Activated B cell treated with CpG ODN at 0.5 μM for 24 hours (primary cell): ENCODE data around the gene OTUD5. TPM values are rescaled to one million over a fixed set of nuclear protein-coding genes. Genes with fewer than 3 reads are reported as not detected.
"Not testable (repeated sequence)": the region's sequence is repeated elsewhere in the genome, so short reads cannot be mapped to it uniquely, and the experiment has no call there.

Source experiments
- ATAC-seq: fragments of 200-7000 bp; cut with Tn5 transposase; one replicate; pipeline ENCODE4 v1.10.0; 2021; ENCODE audit warnings: low read depth, mild to moderate bottlenecking, moderate library complexity
- CTCF ChIA-PET: fragments of 350-600 bp; sonication (Branson Sonifier 250); formaldehyde crosslinking; loops from one replicate; lab custom pipeline; 2021; ENCODE audit warnings: antibody characterized with exemption; lab: Charles Lee
- POLR2A ChIA-PET: fragments of 350-600 bp; sonication (Branson Sonifier 250); formaldehyde crosslinking; loops from one replicate; lab custom pipeline; 2021; ENCODE audit warnings: antibody characterized with exemption; lab: Charles Lee
- DNase-seq: peaks from one replicate; pipeline ENCODE4 v3.0.0; 2022
- H3K27ac Mint-ChIP-seq: one replicate; pipeline ENCODE4 v1.8.0; 2020; ENCODE audit warnings: mixed read lengths
- H3K27me3 Mint-ChIP-seq: one replicate; pipeline ENCODE4 v1.8.0; 2021; ENCODE audit warnings: mixed read lengths
- H3K36me3 Mint-ChIP-seq: one replicate; pipeline ENCODE4 v1.8.0; 2021; ENCODE audit warnings: low read depth, mixed read lengths
- H3K4me1 Mint-ChIP-seq: one replicate; pipeline ENCODE4 v1.8.0; 2021; ENCODE audit warnings: mixed read lengths
- H3K4me3 Mint-ChIP-seq: one replicate; pipeline ENCODE4 v1.8.0; 2020; ENCODE audit warnings: mild to moderate bottlenecking, mixed read lengths
- H3K9me3 Mint-ChIP-seq: one replicate; pipeline ENCODE4 v1.8.0; 2020; ENCODE audit warnings: mixed read lengths
- CTCF ChIP-seq: fragments of 200-600 bp; IDR thresholded peaks from one replicate; pipeline ENCODE4 v1.8.0; 2022; ENCODE audit warnings: antibody characterized with exemption, mild to moderate bottlenecking
- intact Hi-C: fragments of 100-400 bp; cut with micrococcal nuclease; formaldehyde crosslinking; loops from one replicate; pipeline ENCODE4 v1.15.1; 2024
- total RNA-seq: library from RNA; stranded (reverse); gene quantifications from 2 replicates; pipeline ENCODE4 v1.2.3, GENCODE V29; 2022

The OTUD5 gene
- total RNA-seq, 1 donor from 2014 or later: 78.1 TPM

GRCh38 chrX:48981178-48981577, 23.8 kb upstream of the OTUD5 start:
- DNase-seq: no peak
- no peak for ATAC-seq
- intact Hi-C loops: no loop called here
- POLR2A ChIA-PET: no interaction called here
- no peaks in the 10 kb centered on the region for H3K9me3 Mint-ChIP-seq
- TF ChIP-seq CTCF: no peak
- peaks cover 73% of the 10 kb centered on the region for H3K36me3 Mint-ChIP-seq
- no peak overlapping the region for H3K27ac Mint-ChIP-seq
- no peaks in the 10 kb centered on the region for H3K4me1 Mint-ChIP-seq
- no peak overlapping the region for H3K4me3 Mint-ChIP-seq
- no peaks in the 10 kb centered on the region for H3K27me3 Mint-ChIP-seq
- CTCF ChIA-PET: no interaction called here

- H3K9me3 Mint-ChIP-seq, H3K27me3 Mint-ChIP-seq, H3K27ac Mint-ChIP-seq, POLR2A ChIA-PET, CTCF ChIA-PET, H3K4me3 Mint-ChIP-seq, ATAC-seq, DNase-seq, H3K4me1 Mint-ChIP-seq, intact Hi-C loops: not testable (repeated sequence)
- H3K36me3 Mint-ChIP-seq: peaks cover 77% of the 10 kb centered on the region
Measured at GRCh38 chrX:48980341-48980740, 22.9 kb upstream of the OTUD5 start.

GRCh38 chrX:48978226-48978625, 20.8 kb upstream of the OTUD5 start:
- ChIA-PET CTCF (no interaction called here), POLR2A (no interaction called here)
- ATAC-seq: no peak
- H3K9me3 Mint-ChIP-seq: no peaks in the 10 kb centered on the region
- DNase-seq: no peak
- H3K36me3 Mint-ChIP-seq: peaks cover 72% of the 10 kb centered on the region
- no peaks in the 10 kb centered on the region for H3K4me1 Mint-ChIP-seq
- no peak for TF ChIP-seq CTCF
- no peak overlapping the region for H3K4me3 Mint-ChIP-seq
- no peaks in the 10 kb centered on the region for H3K27me3 Mint-ChIP-seq
- peak overlapping the region; percentile 46 for H3K27ac Mint-ChIP-seq
- intact Hi-C loops: no loop called here

DNA sequence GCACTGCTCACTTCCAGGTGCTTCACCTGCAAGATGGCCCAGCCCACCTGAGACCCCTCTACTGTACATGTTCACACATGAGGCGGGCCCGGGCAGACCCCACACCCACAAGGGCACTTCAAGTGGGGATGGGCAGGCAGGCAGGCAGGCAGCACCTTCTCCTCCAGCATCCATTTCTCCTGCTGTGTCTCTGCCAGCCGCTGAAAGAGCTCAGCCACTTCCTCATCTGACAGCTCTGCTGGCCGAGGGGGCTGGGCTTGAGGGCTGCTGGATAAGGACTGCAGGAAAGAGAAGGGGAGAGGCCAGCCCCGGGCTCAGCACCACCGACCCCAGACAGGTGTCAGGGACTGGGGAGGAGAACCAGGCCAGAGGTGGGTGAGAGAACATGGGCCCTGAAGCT, 18.7 kb upstream of the OTUD5 start:
- Mint-ChIP-seq H3K4me3 (no peak overlapping the region), H3K36me3 (peaks cover 53% of the 10 kb centered on the region), H3K27me3 (no peaks in the 10 kb centered on the region), H3K27ac (no peak overlapping the region), H3K4me1 (peaks cover 9% of the 10 kb centered on the region), H3K9me3 (no peaks in the 10 kb centered on the region)
- intact Hi-C loops: no loop called here
- TF ChIP-seq CTCF: no peak
- ChIA-PET POLR2A (no interaction called here), CTCF (no interaction called here)
- DNase-seq (no peak), ATAC-seq (no peak)

DNA sequence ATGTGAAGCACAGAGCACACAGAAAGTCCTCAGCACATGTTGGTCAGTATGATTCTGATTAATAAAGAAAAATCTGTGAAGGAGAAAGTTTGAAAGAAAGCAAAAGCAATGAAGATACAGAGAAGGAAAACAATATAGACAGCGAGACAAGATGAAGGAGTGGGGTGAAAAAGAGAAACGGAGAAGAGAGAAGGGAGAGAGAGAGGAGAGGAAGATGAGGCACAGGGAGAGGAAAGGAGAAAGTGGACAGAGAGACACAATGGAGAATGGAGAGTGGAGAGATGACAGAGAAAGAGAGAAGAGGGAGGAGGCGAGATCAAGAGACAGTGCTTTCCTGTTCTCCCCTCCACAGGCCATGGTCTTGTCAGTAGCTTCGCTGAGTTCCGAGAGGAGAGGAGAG, 18.1 kb upstream of the OTUD5 start:
- H3K27ac Mint-ChIP-seq: no peak overlapping the region
- TF ChIP-seq CTCF: no peak
- DNase-seq (no peak), ATAC-seq (no peak)
- intact Hi-C loops: no loop called here
- CTCF ChIA-PET: no interaction called here
- H3K36me3 Mint-ChIP-seq: peaks cover 49% of the 10 kb centered on the region
- H3K9me3 Mint-ChIP-seq: no peaks in the 10 kb centered on the region
- POLR2A ChIA-PET: no interaction called here
- no peak overlapping the region for H3K4me3 Mint-ChIP-seq
- H3K4me1 Mint-ChIP-seq: peaks cover 13% of the 10 kb centered on the region
- H3K27me3 Mint-ChIP-seq: no peaks in the 10 kb centered on the region

DNA sequence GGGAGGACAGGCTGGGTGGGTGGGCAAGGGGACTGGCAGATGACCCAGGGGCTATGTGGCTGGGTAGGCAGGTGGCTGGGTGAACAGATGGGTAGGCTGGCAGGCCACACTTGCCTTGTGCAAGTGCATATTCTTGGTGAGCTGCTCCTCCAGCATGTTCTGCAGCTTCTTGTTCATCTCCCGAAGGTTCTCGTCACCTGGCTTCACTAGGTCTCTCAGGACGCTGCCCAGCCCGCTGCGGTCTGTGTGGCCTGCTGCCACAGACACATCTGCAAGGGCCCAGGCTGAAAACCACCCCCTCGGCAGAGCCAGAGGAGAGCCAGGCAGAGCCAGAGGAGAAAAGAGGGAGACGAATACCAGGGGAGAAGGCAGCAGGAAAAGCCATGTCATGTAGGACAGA, 17.6 kb upstream of the OTUD5 start:
- intact Hi-C loops: no loop called here
- Mint-ChIP-seq H3K27me3 (no peaks in the 10 kb centered on the region), H3K36me3 (peaks cover 44% of the 10 kb centered on the region), H3K4me1 (peaks cover 13% of the 10 kb centered on the region), H3K9me3 (no peaks in the 10 kb centered on the region), H3K27ac (no peak overlapping the region), H3K4me3 (no peak overlapping the region)
- TF ChIP-seq CTCF: no peak
- no peak for ATAC-seq
- ChIA-PET POLR2A (no interaction called here), CTCF (no interaction called here)
- no peak for DNase-seq
